ENCODE data around the gene CLDN9.

DNA sequence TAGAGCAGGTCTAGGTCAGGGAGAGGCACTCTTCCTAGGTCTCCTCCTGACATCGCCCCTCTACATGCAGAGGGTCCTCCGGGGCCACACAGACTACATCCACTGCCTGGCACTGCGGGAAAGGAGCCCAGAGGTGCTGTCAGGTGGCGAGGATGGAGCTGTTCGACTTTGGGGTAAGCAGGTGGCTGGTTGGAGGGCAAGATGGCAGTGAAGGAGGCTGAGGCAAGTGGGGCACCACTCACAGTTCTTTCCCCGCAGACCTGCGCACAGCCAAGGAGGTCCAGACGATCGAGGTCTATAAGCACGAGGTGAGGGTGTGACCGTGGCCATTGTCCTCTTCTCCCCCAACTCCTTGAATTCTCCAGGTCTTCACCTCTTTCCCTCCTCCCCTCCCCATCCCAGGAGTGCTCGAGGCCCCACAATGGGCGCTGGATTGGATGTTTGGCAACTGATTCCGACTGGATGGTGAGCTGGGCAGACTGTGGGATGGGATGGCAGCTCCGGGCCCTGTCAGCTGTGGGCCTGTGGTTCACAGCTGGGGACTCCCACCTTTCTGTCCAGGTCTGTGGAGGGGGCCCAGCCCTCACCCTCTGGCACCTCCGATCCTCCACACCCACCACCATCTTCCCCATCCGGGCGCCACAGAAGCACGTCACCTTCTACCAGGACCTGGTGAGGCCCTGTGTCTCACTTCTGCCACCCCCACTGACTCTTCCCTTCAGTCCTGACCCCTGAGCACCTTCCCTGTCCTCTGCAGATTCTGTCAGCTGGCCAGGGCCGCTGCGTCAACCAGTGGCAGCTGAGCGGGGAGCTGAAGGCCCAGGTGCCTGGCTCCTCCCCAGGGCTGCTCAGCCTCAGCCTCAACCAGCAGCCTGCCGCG lies 14.1 kb downstream of the CLDN9 start:
- TF ChIP-seq, protein P1, sequence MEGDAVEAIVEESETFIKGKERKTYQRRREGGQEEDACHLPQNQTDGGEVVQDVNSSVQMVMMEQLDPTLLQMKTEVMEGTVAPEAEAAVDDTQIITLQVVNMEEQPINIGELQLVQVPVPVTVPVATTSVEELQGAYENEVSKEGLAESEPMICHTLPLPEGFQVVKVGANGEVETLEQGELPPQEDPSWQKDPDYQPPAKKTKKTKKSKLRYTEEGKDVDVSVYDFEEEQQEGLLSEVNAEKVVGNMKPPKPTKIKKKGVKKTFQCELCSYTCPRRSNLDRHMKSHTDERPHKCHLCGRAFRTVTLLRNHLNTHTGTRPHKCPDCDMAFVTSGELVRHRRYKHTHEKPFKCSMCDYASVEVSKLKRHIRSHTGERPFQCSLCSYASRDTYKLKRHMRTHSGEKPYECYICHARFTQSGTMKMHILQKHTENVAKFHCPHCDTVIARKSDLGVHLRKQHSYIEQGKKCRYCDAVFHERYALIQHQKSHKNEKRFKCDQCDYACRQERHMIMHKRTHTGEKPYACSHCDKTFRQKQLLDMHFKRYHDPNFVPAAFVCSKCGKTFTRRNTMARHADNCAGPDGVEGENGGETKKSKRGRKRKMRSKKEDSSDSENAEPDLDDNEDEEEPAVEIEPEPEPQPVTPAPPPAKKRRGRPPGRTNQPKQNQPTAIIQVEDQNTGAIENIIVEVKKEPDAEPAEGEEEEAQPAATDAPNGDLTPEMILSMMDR (IDR thresholded peaks at IDR 0.05; ENCODE audit: insufficient read depth, low read depth, low read length): no peak
- TF ChIP-seq EZH2 (IDR thresholded peaks at IDR 0.05; ENCODE audit: insufficient read depth, low read length): no peak

Data from astrocyte (in vitro differentiated cells and primary cell).